GM12878 (cell line): ENCODE measurements around the gene TTC22.

Experiments used
- ATF7 ChIP-seq: fragments of 450-650 bp; IDR thresholded peaks from 2 replicates; pipeline ENCODE4 v1.6.1; 2016; ENCODE audit warnings: low read depth, mild to moderate bottlenecking
- ETV6 ChIP-seq, 2 experiments: fragments of 450-650 bp in 1 of 2; IDR thresholded peaks in 1 of 2; conservative IDR thresholded peaks in 1 of 2; 2 replicates each; pipeline ENCODE4 v1.6.1; 2014; ENCODE audit warnings: antibody characterized with exemption in 1 of 2, borderline replicate concordance in 1 of 2, low read depth in 1 of 2, mild to moderate bottlenecking in 1 of 2, moderate library complexity in 1 of 2
- EZH2 ChIP-seq: IDR thresholded peaks from 2 replicates; pipeline ENCODE4 v1.6.1; 2012; ENCODE audit warnings: low read depth, mild to moderate bottlenecking, control low read depth, inconsistent platforms, low read length, borderline replicate concordance; ENCODE audit not compliant: control insufficient read depth
- FOS ChIP-seq: IDR thresholded peaks from 3 replicates; pipeline ENCODE4 v1.6.1; 2011; ENCODE audit warnings: borderline replicate concordance; ENCODE audit not compliant: insufficient read length; ENCODE audit errors: extremely low read depth
- POLR2A ChIP-seq: IDR thresholded peaks from 2 replicates; pipeline ENCODE4 v1.6.1; 2011; ENCODE audit warnings: low read depth, mild to moderate bottlenecking, low read length
- RCOR1 ChIP-seq: conservative IDR thresholded peaks from 2 replicates; pipeline ENCODE4 v1.6.1; 2012; ENCODE audit warnings: low read depth, low read length, improper control_type of control experiment
- RELA ChIP-seq: fragments of 450-650 bp; IDR thresholded peaks from 2 replicates; pipeline ENCODE4 v1.8.0; 2014; ENCODE audit warnings: borderline replicate concordance; ENCODE audit not compliant: partially characterized antibody
- SP1 ChIP-seq: IDR thresholded peaks from one replicate; pipeline ENCODE4 v1.6.1; 2011; ENCODE audit warnings: low read depth, low read length
- YY1 ChIP-seq: IDR thresholded peaks from 2 replicates; pipeline ENCODE4 v1.6.1; 2011; ENCODE audit warnings: low read depth, mild to moderate bottlenecking, low read length
- TF ChIP-seq, protein P1 (sequence below), 3 experiments: IDR thresholded peaks in 2 of 3; conservative IDR thresholded peaks in 1 of 3; 2 replicates each; pipeline ENCODE4 v1.5.1; 2011; ENCODE audit warnings: low read depth in 3 of 3, low read length in 3 of 3, mild to moderate bottlenecking in 3 of 3, control low read depth in 2 of 3, moderate library complexity in 2 of 3, inconsistent platforms in 1 of 3, mixed read lengths in 1 of 3; ENCODE audit not compliant: control insufficient read depth in 2 of 3, insufficient read depth in 1 of 3; ENCODE audit errors: extremely low read depth in 1 of 3
- TF ChIP-seq, protein P2 (sequence below): fragments of 450-650 bp; IDR thresholded peaks from 2 replicates; pipeline ENCODE4 v1.6.1; 2018; ENCODE audit warnings: mild to moderate bottlenecking, low read depth, moderate library complexity; ENCODE audit not compliant: partially characterized antibody

DNA sequence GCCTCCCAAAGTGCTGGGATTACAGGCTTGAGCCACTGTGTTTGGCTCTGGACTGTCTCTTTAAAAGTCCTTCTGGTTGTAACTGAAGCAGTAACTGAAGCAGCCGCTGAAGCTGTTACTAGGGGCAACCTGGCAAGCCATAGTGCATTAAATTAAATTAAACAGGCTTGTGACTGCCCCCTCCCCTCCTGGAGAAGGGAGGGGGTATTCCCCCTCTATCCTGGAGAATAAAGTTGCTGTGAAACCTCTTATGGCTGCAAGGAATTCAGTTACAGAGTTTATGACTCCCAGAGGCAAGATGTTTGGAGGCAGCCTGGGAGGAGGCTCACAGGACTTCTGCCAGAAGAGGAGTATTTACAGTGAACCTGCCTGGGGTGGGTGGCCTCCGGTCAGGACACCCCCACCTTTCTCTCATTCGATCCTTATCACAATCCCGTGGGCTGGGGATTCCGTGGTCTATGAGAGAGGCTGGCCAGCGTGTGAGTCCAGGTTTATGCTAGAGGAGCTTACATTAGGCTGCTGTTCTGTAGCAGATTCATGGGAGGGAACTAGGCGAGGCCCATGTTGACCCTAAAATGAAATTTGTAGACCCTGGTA is 8.3 kb downstream of the TTC22 start:
- no peak for TF ChIP-seq YY1
- TF ChIP-seq, protein P1, sequence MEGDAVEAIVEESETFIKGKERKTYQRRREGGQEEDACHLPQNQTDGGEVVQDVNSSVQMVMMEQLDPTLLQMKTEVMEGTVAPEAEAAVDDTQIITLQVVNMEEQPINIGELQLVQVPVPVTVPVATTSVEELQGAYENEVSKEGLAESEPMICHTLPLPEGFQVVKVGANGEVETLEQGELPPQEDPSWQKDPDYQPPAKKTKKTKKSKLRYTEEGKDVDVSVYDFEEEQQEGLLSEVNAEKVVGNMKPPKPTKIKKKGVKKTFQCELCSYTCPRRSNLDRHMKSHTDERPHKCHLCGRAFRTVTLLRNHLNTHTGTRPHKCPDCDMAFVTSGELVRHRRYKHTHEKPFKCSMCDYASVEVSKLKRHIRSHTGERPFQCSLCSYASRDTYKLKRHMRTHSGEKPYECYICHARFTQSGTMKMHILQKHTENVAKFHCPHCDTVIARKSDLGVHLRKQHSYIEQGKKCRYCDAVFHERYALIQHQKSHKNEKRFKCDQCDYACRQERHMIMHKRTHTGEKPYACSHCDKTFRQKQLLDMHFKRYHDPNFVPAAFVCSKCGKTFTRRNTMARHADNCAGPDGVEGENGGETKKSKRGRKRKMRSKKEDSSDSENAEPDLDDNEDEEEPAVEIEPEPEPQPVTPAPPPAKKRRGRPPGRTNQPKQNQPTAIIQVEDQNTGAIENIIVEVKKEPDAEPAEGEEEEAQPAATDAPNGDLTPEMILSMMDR (IDR thresholded peaks at IDR 0.05 in 2 of 3, conservative IDR thresholded peaks at IDR 0.05 in 1 of 3; ENCODE audit: control insufficient read depth in 2 of 3, extremely low read depth in 1 of 3, insufficient read depth in 1 of 3, low read depth in 3 of 3, low read length in 3 of 3), result no peak
- no peak for TF ChIP-seq EZH2
- TF ChIP-seq RELA, result no peak
- TF ChIP-seq SP1, result no peak
- no peak for TF ChIP-seq ATF7
- TF ChIP-seq, protein P2, sequence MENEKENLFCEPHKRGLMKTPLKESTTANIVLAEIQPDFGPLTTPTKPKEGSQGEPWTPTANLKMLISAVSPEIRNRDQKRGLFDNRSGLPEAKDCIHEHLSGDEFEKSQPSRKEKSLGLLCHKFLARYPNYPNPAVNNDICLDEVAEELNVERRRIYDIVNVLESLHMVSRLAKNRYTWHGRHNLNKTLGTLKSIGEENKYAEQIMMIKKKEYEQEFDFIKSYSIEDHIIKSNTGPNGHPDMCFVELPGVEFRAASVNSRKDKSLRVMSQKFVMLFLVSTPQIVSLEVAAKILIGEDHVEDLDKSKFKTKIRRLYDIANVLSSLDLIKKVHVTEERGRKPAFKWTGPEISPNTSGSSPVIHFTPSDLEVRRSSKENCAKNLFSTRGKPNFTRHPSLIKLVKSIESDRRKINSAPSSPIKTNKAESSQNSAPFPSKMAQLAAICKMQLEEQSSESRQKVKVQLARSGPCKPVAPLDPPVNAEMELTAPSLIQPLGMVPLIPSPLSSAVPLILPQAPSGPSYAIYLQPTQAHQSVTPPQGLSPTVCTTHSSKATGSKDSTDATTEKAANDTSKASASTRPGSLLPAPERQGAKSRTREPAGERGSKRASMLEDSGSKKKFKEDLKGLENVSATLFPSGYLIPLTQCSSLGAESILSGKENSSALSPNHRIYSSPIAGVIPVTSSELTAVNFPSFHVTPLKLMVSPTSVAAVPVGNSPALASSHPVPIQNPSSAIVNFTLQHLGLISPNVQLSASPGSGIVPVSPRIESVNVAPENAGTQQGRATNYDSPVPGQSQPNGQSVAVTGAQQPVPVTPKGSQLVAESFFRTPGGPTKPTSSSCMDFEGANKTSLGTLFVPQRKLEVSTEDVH, result no peak
- TF ChIP-seq POLR2A, result no peak
- TF ChIP-seq ETV6 (conservative IDR thresholded peaks at IDR 0.05 in 1 of 2, IDR thresholded peaks at IDR 0.05 in 1 of 2; ENCODE audit: borderline replicate concordance in 1 of 2, low read depth in 1 of 2), result no peak
- TF ChIP-seq RCOR1, result no peak
- no peak for TF ChIP-seq FOS
